Colonic mucosa (tissue), 4 donors: ENCODE data around the gene JAKMIP2. TPM values are rescaled to one million over a fixed set of nuclear protein-coding genes. Genes with fewer than 3 reads are reported as not detected.

Experiments used
- DNase-seq: peaks from one replicate; pipeline ENCODE4 v3.0.0-alpha.2; 2020
- H3K27ac ChIP-seq: fragments of 200-600 bp; one replicate; pipeline ENCODE4 v1.8.0; 2021
- H3K27me3 ChIP-seq: fragments of 200-600 bp; one replicate; pipeline ENCODE4 v1.8.0; 2021
- H3K36me3 ChIP-seq: fragments of 200-600 bp; one replicate; pipeline ENCODE4 v1.8.0; 2021
- H3K4me1 ChIP-seq: fragments of 200-600 bp; one replicate; pipeline ENCODE4 v1.8.0; 2021; ENCODE audit warnings: mild to moderate bottlenecking
- H3K4me3 ChIP-seq: fragments of 200-600 bp; one replicate; pipeline ENCODE4 v1.8.0; 2021
- H3K9ac ChIP-seq, 2 donors: one replicate each; pipeline ENCODE4 v1.7.0; 2013; ENCODE audit warnings: control low read depth in 2 of 2, low read depth in 2 of 2, low read length in 2 of 2
- H3K9me3 ChIP-seq: fragments of 200-600 bp; one replicate; pipeline ENCODE4 v1.8.0; 2021
- CTCF ChIP-seq: fragments of 200-600 bp; IDR thresholded peaks from one replicate; pipeline ENCODE4 v1.8.0; 2022; ENCODE audit warnings: antibody characterized with exemption, mild to moderate bottlenecking
- intact Hi-C: fragments of 100-400 bp; cut with DNase I; formaldehyde crosslinking; loops from one replicate; pipeline ENCODE4 v1.14.1; 2022
- total RNA-seq, 2 donors: library from RNA; stranded (reverse); fragmentation: NEBNext Ultra II Directional in 1 of 2; extraction: Animal tissue kit (Norgen Biotek cat#: 25700) in 1 of 2; gene quantifications; one replicate each; pipeline ENCODE4 v1.2.1, GENCODE V29; 2021
- donor health status: healthy.
- donor health status: DM: no; HTN: no; CAD: no.
- donor health status: DM: no; HTN: no; CAD: no.

JAKMIP2 gene
- total RNA-seq, 2 donors from 2014 or later: 0.17 to 1.3 TPM

GRCh38 chr5:147621016-147621415 is 161.5 kb downstream of the JAKMIP2 start:
- Histone ChIP-seq H3K4me1 (no peaks in the 10 kb centered on the region), H3K27me3 (no peaks in the 10 kb centered on the region)
- intact Hi-C loops: no loop called here

GRCh38 chr5:147619281-147619878 is 163.1 kb downstream of the JAKMIP2 start:
- no peak for DNase-seq
- Histone ChIP-seq H3K9me3 (no peaks in the 10 kb centered on the region), H3K27ac (no peak overlapping the region), H3K4me1 (no peaks in the 10 kb centered on the region), H3K9ac (no peak overlapping the region), H3K36me3 (no peaks in the 10 kb centered on the region), H3K4me3 (no peak overlapping the region), H3K27me3 (no peaks in the 10 kb centered on the region)
- intact Hi-C loops: no loop called here
- no peak for TF ChIP-seq CTCF

More at GRCh38 chr5:147621016-147621415, 161.5 kb downstream of the JAKMIP2 start:
- Histone ChIP-seq H3K9ac (no peak overlapping the region), H3K27ac (no peak overlapping the region), H3K4me3 (no peak overlapping the region), H3K9me3 (no peaks in the 10 kb centered on the region), H3K36me3 (no peaks in the 10 kb centered on the region)
- no peak for DNase-seq
- no peak for TF ChIP-seq CTCF

DNA sequence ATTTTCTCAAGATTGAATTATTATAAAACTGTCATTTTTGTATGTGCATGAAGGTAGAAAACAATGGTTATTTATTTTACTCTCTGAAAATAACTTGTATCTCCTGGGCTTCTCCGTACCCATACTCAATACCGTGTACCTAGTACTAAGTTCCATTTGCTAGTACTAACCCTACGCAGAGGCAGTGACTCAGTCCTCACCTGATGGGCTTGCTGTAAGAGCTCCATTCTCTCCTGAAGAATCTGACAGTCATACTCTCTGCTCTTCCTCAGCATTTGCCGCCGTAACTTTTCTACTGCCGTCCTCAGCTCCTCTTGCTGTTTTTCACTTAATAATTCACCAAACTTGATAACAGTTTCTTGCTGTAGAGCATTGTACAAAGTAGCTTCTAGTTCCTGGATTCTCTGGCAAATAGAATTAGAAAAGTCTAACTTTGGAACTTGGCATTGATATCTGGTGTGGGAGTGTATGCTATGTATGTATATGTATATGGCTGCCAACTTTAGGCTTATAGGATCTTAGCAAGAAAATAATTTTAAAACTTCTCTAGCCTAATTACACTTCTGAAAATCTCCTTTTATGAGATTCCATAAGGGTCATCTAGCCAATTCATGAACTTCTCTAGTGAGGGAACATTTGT is 164.7 kb downstream of the JAKMIP2 start:
- intact Hi-C loops: no loop called here
- Histone ChIP-seq H3K27ac (no peak overlapping the region), H3K36me3 (no peaks in the 10 kb centered on the region), H3K4me3 (no peak overlapping the region), H3K4me1 (no peaks in the 10 kb centered on the region), H3K9me3 (no peaks in the 10 kb centered on the region), H3K27me3 (no peaks in the 10 kb centered on the region), H3K9ac (no peak overlapping the region)
- no peak for TF ChIP-seq CTCF
- no peak for DNase-seq

DNA sequence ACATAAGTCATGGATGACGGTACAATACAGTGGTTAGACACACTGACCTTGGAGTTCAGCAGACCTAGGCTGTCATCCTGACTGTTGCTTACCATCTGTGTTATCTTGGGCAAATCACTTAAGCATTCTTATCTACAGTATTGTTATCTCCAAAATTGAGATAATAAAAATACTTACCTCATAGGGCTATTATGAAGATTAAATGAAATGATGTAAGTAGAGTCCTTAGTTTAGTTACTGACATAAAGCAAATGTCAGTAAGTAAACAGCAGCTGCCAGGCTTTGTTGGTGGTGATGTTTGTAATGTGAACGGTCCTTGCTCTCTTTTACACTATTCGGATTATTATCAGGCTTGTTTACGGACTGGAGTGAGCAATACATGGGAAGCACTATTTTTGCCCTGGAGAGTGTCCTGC is 165.3 kb downstream of the JAKMIP2 start:
- no peak overlapping the region for H3K27ac ChIP-seq
- H3K36me3 ChIP-seq: no peaks in the 10 kb centered on the region
- no peaks in the 10 kb centered on the region for H3K4me1 ChIP-seq
- no peaks in the 10 kb centered on the region for H3K9me3 ChIP-seq
- intact Hi-C loops: no loop called here
- H3K4me3 ChIP-seq: no peak overlapping the region
- no peak for TF ChIP-seq CTCF
- no peak overlapping the region for H3K9ac ChIP-seq
- DNase-seq: no peak
- no peaks in the 10 kb centered on the region for H3K27me3 ChIP-seq

GRCh38 chr5:147616421-147616820 is 166.1 kb downstream of the JAKMIP2 start:
- intact Hi-C loops: no loop called here
- DNase-seq: no peak
- no peaks in the 10 kb centered on the region for H3K9me3 ChIP-seq
- no peak for TF ChIP-seq CTCF
- H3K9ac ChIP-seq: no peak overlapping the region
- H3K27ac ChIP-seq: no peak overlapping the region
- no peaks in the 10 kb centered on the region for H3K27me3 ChIP-seq
- no peaks in the 10 kb centered on the region for H3K36me3 ChIP-seq
- no peak overlapping the region for H3K4me3 ChIP-seq
- no peaks in the 10 kb centered on the region for H3K4me1 ChIP-seq
